NB4 (cell line): Measurements from ENCODE around the gene IL21R.
A peak's percentile ranks its signal among the peaks of the same experiment; 100 is the strongest.

ENCODE experiments used
- DNase-seq: peaks from one replicate; pipeline ENCODE4 v3.0.0; 2010; ENCODE audit warnings: low read depth
- H3K4me3 ChIP-seq: one replicate; pipeline ENCODE4 v1.5.1; 2011; ENCODE audit warnings: mild to moderate bottlenecking, low read depth, low read length, moderate library complexity
- CTCF ChIP-seq: IDR thresholded peaks from one replicate; pipeline ENCODE4 v1.5.1; 2012; ENCODE audit warnings: low read depth, low read length
- MYC ChIP-seq: IDR thresholded peaks from 2 replicates; pipeline ENCODE4 v1.6.1; 2011; ENCODE audit warnings: low read depth, low read length
- POLR2A ChIP-seq: IDR thresholded peaks from 2 replicates; pipeline ENCODE4 v1.6.1; 2011; ENCODE audit warnings: mild to moderate bottlenecking; ENCODE audit not compliant: insufficient read length; ENCODE audit errors: extremely low read depth
- TF ChIP-seq, protein P1 (sequence below): IDR thresholded peaks from 2 replicates; pipeline ENCODE4 v1.6.1; 2011; ENCODE audit warnings: low read depth, low read length

The IL21R gene

GRCh38 chr16:27470567-27471431 is 68.8 kb downstream of the IL21R start:
- no peak for TF ChIP-seq MYC
- TF ChIP-seq POLR2A = no peak
- TF ChIP-seq CTCF = no peak
- TF ChIP-seq, protein P1, sequence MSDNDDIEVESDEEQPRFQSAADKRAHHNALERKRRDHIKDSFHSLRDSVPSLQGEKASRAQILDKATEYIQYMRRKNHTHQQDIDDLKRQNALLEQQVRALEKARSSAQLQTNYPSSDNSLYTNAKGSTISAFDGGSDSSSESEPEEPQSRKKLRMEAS = no peak
- H3K4me3 ChIP-seq = no peak overlapping the region
- DNase-seq = no peak

DNA sequence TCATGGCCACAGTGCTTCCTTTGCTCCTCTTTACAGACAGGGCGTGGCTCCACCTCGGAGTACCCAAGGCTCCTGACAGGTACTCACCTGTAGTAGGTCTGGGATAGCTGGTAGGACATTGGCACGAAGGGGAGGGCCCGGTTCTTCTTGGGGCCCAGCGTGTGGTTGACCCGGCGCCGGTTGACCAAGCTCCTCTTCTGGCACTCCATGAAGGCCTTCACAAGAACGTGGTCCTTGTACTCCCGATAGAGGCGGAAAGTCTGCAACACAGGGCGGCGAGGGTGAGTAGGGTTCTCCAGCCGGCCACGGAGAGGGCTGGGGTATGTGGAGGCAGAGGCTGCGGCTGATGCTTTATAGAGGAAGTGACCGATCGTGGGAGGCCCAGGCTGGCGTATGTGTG is 69.7 kb downstream of the IL21R start:
- peak; percentile 11 for DNase-seq
- TF ChIP-seq, protein P1 = no peak
- H3K4me3 ChIP-seq = no peak overlapping the region

DNA sequence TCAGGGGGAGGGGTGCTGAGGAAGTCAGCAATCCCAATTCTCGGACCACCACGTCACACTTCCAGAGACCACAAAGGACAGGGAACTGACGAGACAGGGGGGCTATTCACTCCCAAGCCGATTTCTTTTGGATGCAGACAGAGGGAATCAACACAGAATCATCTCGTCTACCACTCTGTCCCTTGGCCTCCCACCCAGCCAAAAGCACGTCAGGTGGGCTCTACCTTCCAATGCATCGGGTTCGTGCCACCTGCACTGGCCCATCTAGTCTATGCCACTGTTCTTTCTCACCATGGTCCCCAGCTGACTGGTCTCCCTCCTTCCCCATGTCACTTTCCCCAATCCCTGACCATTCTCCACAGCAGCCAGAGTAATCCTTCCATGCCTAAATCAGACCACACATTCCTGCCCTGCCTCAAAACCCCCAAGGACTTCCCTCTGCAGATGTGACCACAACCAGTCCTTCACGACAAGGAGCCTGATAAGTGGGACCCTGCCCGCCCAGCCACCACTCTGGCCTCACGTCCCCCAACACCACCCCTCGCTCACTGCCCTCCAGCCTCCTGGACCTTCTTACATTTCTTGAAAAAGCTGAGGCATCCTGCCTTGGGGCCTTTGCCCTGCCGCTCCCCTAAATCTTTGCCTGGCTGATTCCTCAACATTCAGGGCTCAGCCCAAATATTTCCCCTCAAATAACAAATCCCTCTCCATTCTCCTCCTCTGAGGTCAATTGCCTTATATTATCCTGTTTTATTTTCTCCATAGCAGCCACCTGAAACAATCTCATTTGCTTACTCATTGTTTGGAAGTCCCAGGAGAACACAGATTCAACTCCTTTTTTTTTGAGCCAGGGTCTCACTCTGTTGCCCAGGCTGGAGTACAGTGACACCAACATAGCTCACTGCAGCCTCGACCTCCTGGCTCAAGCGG is 70.4 kb downstream of the IL21R start:
- H3K4me3 ChIP-seq = no peak overlapping the region
- TF ChIP-seq MYC (no peak), POLR2A (no peak), CTCF (no peak)
- TF ChIP-seq, protein P1 = no peak
- no peak for DNase-seq

- DNase-seq = no peak
- TF ChIP-seq MYC = no peak
- TF ChIP-seq, protein P1 = no peak
- no peak for TF ChIP-seq CTCF
- no peak for TF ChIP-seq POLR2A
- no peak overlapping the region for H3K4me3 ChIP-seq
Observed at GRCh38 chr16:27473101-27473900, 71.3 kb downstream of the IL21R start.

- H3K4me3 ChIP-seq = no peak overlapping the region
- DNase-seq = no peak
- TF ChIP-seq, protein P1 = no peak
- no peak for TF ChIP-seq CTCF
- TF ChIP-seq POLR2A = no peak
- TF ChIP-seq MYC = no peak
Observed at GRCh38 chr16:27474041-27474440, 72.1 kb downstream of the IL21R start.
